ENCODE measurements around the gene SLC38A3.

DNA sequence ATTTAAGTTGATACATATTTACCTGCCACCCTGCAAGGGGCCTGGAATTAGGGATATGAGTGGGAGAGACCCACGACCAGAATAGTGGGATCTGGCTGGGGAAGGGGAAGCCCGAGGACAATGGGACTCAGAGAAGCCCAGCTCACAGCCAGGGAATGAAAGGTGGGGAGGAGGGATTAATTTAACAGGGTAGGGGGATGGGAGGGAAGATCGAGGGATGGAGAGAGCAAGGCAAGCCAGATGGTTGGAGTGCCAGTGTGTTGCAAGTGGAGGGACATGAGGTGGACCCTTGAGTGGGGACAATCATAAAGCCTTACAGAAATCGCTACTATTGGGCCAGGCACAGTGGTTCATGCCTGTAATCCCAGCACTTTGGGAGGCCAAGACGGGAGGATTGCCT, 26.5 kb downstream of the SLC38A3 start:
- TF ChIP-seq, protein P1, sequence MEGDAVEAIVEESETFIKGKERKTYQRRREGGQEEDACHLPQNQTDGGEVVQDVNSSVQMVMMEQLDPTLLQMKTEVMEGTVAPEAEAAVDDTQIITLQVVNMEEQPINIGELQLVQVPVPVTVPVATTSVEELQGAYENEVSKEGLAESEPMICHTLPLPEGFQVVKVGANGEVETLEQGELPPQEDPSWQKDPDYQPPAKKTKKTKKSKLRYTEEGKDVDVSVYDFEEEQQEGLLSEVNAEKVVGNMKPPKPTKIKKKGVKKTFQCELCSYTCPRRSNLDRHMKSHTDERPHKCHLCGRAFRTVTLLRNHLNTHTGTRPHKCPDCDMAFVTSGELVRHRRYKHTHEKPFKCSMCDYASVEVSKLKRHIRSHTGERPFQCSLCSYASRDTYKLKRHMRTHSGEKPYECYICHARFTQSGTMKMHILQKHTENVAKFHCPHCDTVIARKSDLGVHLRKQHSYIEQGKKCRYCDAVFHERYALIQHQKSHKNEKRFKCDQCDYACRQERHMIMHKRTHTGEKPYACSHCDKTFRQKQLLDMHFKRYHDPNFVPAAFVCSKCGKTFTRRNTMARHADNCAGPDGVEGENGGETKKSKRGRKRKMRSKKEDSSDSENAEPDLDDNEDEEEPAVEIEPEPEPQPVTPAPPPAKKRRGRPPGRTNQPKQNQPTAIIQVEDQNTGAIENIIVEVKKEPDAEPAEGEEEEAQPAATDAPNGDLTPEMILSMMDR (IDR thresholded peaks at IDR 0.05), result no peak
- TF ChIP-seq ZFX (IDR thresholded peaks at IDR 0.05; ENCODE audit: borderline replicate concordance), result no peak
